Vagina (tissue), 2 donors: ENCODE results near the gene LGALS12.

Experiments used
- CTCF ChIP-seq, 3 experiments: fragments of 450-650 bp in 2 of 3; fragments of 200-600 bp in 1 of 3; sonication (generic) in 1 of 3; IDR thresholded peaks; one replicate each; pipeline ENCODE4 v1.5.1; 2017 to 2019; ENCODE audit warnings: antibody characterized with exemption in 3 of 3, mild to moderate bottlenecking in 2 of 3, moderate library complexity in 2 of 3
- POLR2A ChIP-seq, 2 donors: fragments of 450-650 bp; IDR thresholded peaks; one replicate each; pipeline ENCODE4 v1.6.1; 2017; ENCODE audit warnings: antibody characterized with exemption in 2 of 2, mild to moderate bottlenecking in 2 of 2, moderate library complexity in 2 of 2
- POLR2AphosphoS5 ChIP-seq, 2 donors: sonication (generic); formaldehyde crosslinking; IDR thresholded peaks; one replicate each; pipeline ENCODE4 v1.9.0; 2017; ENCODE audit warnings: antibody characterized with exemption in 2 of 2, mild to moderate bottlenecking in 2 of 2, low read depth in 1 of 2; ENCODE audit not compliant: insufficient read depth in 1 of 2

- no peak for TF ChIP-seq CTCF (IDR thresholded peaks at IDR 0.05)
- no peak for TF ChIP-seq POLR2AphosphoS5 (IDR thresholded peaks at IDR 0.05; ENCODE audit: insufficient read depth in 1 of 2, low read depth in 1 of 2)
- TF ChIP-seq POLR2A (IDR thresholded peaks at IDR 0.05): no peak
Observed at GRCh38 chr11:63491636-63492372, 14.1 kb upstream of the LGALS12 start.
